ENCODE data around the gene ZNG1F. TPM values are rescaled to one million over a fixed set of nuclear protein-coding genes. Genes with fewer than 3 reads are reported as not detected.
A peak's percentile ranks its signal among the peaks of the same experiment; 100 is the strongest.
"Not testable (repeated sequence)": the region's sequence is repeated elsewhere in the genome, so short reads cannot be mapped to it uniquely, and the experiment has no call there.

ZNG1F gene
- total RNA-seq: 14.7 and 20.4 TPM in 2 replicates

GRCh38 chr9:41189217-41189616 lies at the start of gene ZNG1F:
Gene ZNG1F, minus strand, starts transcription at chr9:41189317. Its CDS starts 59 bp downstream, at chr9:41189258.
- not testable (repeated sequence) for DNase-seq (ENCODE audit: low read depth, low spot score)

GRCh38 chr9:41237110-41237749 lies 48.1 kb upstream of the ZNG1F start:
- DNase-seq (ENCODE audit: low read depth, low spot score): not testable (repeated sequence)

- not testable (repeated sequence) for DNase-seq (ENCODE audit: low read depth, low spot score)
Measured at GRCh38 chr9:41236486-41237109, 47.5 kb upstream of the ZNG1F start.

GRCh38 chr9:41234811-41235805 lies 46.0 kb upstream of the ZNG1F start:
- DNase-seq (ENCODE audit: low read depth, low spot score): not testable (repeated sequence)

- not testable (repeated sequence) for DNase-seq (ENCODE audit: low read depth, low spot score)
Measured at GRCh38 chr9:41234221-41234620, 45.1 kb upstream of the ZNG1F start.

- not testable (repeated sequence) for DNase-seq (ENCODE audit: low read depth, low spot score)
Measured at GRCh38 chr9:41232326-41232725, 43.2 kb upstream of the ZNG1F start.

- DNase-seq (ENCODE audit: low read depth, low spot score): not testable (repeated sequence)
Measured at GRCh38 chr9:41230418-41230817, 41.3 kb upstream of the ZNG1F start.

- DNase-seq (ENCODE audit: low read depth, low spot score): peak; percentile 32
Measured at GRCh38 chr9:41229408-41230401, 40.6 kb upstream of the ZNG1F start.

GRCh38 chr9:41219831-41220230 lies 30.7 kb upstream of the ZNG1F start:
- DNase-seq (ENCODE audit: low read depth, low spot score): not testable (repeated sequence)

- DNase-seq (ENCODE audit: low read depth, low spot score): not testable (repeated sequence)
Measured at GRCh38 chr9:41188439-41188838, 678 bp downstream of the ZNG1F start.

GRCh38 chr9:41174994-41175393 lies 14.1 kb downstream of the ZNG1F start:
- not testable (repeated sequence) for DNase-seq (ENCODE audit: low read depth, low spot score)

GRCh38 chr9:41150116-41150515 lies 39.0 kb downstream of the ZNG1F start:
- DNase-seq (ENCODE audit: low read depth, low spot score): not testable (repeated sequence)

- DNase-seq (ENCODE audit: low read depth, low spot score): not testable (repeated sequence)
Measured at GRCh38 chr9:41141878-41142277, 47.2 kb downstream of the ZNG1F start.

GRCh38 chr9:41128581-41128980 lies 60.5 kb downstream of the ZNG1F start, which contains the start of gene FOXD4L6:
Gene FOXD4L6, minus strand, starts transcription at chr9:41128681. Its CDS starts 298 bp downstream, at chr9:41128383.
- DNase-seq (ENCODE audit: low read depth, low spot score): not testable (repeated sequence)

GRCh38 chr9:41126746-41127446 lies 62.2 kb downstream of the ZNG1F start:
- DNase-seq (ENCODE audit: low read depth, low spot score): not testable (repeated sequence)

GRCh38 chr9:41125936-41126335 lies 63.2 kb downstream of the ZNG1F start:
- DNase-seq (ENCODE audit: low read depth, low spot score): not testable (repeated sequence)

- DNase-seq (ENCODE audit: low read depth, low spot score): not testable (repeated sequence)
Measured at GRCh38 chr9:41125109-41125658, 63.9 kb downstream of the ZNG1F start.

- DNase-seq (ENCODE audit: low read depth, low spot score): not testable (repeated sequence)
Measured at GRCh38 chr9:41124250-41125108, 64.6 kb downstream of the ZNG1F start.

All from pulmonary artery endothelial cell (primary cell).